Iris pigment epithelial cell (primary cell): ENCODE measurements around the gene RPS6KA4.
"Not testable (repeated sequence)": the region's sequence is repeated elsewhere in the genome, so short reads cannot be mapped to it uniquely, and the experiment has no call there.

Experiments
- DNase-seq: peaks from one replicate; pipeline ENCODE4 v3.0.0-alpha.2; 2011; ENCODE audit warnings: low read depth

Gene RPS6KA4

GRCh38 chr11:64385945-64386704 is 27.2 kb downstream of the RPS6KA4 start:
- DNase-seq: peak; percentile 21

DNA sequence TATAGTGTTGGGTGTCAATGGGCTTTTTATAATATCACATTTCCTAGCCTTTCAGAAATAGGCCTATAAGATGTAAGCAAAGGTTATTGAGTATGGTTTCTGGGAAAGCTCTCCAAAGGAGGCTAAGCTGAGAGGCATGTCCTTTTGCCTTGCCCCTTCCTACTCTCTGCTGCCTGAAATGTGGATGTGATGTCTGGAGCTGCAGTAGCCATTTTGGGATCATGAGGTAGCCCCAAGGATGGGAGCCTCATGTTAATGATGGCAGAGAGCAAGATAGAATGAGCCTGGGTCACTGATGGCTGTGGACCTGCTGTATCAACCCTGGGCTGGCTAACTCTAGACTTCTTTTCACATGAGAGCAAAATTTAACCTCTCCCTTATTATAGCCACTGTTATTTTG is 29.0 kb downstream of the RPS6KA4 start:
- no peak for DNase-seq

DNA sequence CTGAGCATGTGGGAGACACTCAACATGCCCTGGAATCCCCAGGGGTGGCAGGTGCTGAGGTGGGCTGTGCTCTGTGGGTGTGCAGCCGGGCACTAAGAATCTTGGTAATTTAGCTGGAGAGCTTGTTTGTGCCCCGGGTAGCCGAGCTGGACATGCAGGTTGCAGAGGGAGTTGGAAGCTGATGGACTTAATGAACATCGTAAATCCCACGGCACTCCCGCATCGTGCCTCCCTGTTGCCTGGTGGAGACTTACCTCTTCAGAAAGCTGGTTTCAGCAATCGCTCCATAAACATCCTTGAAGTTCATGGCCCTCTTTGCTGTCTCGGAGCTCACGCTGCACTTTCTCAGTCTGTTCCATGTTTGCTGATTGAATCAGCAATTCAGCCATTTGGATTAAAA is 29.9 kb downstream of the RPS6KA4 start:
- no peak for DNase-seq

- DNase-seq: no peak
Observed at GRCh38 chr11:64389851-64390250, 30.9 kb downstream of the RPS6KA4 start.

GRCh38 chr11:64390558-64390957 is 31.6 kb downstream of the RPS6KA4 start:
- DNase-seq: no peak

DNA sequence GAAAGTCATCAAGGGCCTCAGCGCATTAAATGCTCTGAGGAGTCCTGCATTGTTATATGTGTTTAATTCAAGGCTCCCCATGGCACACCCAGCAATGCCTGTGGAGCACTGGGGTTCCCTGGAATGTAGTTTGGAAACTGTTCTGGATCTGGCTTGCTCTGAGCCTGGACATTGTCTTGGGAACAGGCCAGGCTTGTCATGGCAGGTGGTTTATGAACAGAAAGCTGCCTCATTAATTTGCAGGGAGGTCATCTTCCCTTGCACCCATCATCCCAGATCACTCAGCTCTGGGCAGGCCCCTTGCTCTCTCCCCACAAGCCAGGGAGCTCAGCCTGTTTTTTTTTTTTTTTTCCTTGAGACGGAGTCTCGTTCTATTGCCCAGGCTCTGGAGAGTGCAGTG is 32.9 kb downstream of the RPS6KA4 start:
- DNase-seq: no peak

GRCh38 chr11:64395545-64396078 is 36.6 kb downstream of the RPS6KA4 start:
- DNase-seq: no peak

DNA sequence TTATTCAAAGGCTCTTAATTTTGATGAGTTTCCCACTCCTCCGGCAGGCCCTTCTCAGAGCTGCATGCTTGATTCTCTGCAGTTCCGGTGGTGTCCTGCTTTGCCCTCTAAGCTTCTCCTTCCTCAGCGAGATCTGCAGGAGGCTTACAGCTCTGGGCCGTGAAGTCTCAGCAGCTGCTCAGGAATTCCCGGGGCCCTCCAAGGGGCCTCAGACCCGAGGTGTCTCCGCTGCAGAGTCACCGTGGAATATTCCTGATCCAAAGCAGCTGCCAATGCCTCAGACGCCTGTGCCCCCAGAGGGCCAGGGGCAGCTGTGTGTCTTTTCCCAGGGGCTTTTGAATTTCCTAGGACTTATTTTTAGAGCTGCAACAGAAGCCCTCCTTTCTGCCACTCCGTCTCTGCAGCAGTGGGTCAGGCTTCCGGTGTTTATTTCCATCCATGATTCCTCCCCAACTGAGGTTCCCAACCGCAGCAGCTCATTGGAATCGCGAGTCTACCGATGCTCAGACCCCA is 37.2 kb downstream of the RPS6KA4 start:
- DNase-seq: peak; percentile 20

DNA sequence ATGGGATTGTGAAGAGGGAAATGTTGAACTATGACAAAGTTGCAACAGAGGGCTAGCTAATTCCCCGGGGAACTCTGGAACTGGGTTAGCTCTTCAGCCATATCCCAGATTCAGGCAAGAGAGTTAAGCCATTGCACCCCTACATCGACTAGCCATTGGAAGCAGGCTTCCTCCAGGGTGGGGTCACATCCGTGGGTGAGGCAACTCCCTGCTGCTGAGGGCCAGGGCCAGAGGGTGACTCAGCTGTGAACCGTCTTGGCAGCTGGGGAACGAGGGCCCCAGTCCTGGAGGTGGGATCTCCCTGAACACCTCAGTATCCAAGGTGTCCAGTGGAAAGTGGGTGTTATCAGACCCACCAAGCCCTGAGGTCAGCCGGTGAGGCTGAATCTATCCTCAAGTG is 41.1 kb downstream of the RPS6KA4 start:
- peak; percentile 37 for DNase-seq

GRCh38 chr11:64400667-64401066 is 41.7 kb downstream of the RPS6KA4 start:
- no peak for DNase-seq

DNA sequence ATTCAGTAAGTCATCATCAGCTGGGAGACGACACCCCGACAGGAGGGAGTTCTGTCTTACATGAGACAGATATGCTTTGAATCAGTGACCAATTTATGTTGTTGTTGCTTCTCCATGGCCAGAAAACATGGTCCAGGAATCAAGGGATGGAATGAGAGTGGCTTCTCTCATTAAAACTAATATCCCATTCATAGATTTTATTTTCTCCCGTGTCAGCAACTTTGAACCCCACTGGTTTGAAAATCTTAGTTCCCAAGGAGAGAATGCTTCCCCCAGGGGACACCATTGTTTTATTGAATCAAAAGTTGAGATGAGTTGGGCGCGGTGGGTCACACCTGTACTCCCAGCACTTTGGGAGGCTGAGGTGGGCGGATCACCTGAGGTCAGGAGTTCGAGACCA is 42.8 kb downstream of the RPS6KA4 start:
- no peak for DNase-seq

DNA sequence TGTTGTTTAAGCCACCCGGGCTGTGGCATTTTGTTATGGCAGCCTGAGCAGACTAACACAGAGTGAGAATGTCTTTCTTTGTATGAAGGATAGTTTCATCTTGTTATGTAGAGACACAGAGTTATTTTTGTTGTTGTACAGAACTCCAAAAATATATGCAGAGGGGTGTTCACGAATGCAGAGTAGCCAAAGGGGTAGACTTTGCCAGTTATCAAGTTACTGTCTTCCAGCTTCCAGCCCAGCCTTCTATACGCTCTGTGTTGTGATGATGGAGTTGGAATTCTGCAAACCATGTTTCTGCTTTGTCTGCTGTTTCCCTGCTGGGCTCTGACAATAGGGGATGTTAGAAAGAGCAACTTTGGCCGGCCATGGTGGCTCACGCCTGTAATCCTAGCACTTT is 44.1 kb downstream of the RPS6KA4 start:
- DNase-seq: no peak

- no peak for DNase-seq
Observed at GRCh38 chr11:64406221-64406946, 47.4 kb downstream of the RPS6KA4 start.

GRCh38 chr11:64407221-64407620 is 48.3 kb downstream of the RPS6KA4 start:
- no peak for DNase-seq

GRCh38 chr11:64407630-64408029 is 48.7 kb downstream of the RPS6KA4 start:
- DNase-seq: no peak

- DNase-seq: no peak
Observed at GRCh38 chr11:64409278-64409677, 50.3 kb downstream of the RPS6KA4 start.

DNA sequence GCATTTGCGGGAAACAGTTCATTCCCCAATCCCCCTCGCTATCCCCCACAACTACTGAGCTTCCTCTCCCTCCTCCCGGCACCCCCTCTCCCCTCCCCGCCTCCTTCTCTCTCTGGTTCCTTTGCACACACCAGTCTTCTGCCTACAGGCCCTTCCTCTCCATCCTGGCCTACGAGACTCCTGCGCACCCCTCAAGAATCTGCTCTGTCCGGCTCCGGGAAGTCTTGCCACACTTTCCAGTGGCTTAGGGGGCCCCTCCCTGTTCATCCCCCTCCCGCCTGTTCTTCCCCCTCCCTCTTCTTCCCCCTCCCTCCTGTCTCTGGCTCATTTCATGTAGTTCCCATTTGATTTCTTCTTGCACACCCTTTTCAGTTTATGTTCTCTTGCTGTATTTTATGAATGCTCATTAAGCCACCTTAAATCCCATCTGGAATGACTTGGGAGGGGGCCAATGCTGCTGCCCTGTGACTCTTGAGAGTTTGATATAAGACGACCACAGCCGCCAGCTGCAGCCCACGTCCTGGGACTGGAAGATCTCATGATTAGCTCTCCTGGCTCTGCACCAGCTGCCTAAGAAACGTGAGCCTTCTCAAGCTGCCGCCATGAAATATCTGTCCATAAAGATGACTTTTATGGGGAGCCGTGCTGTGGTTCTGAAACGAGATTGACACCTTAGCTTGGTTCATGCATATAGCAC is 50.9 kb downstream of the RPS6KA4 start:
- peak; percentile 21 for DNase-seq

DNA sequence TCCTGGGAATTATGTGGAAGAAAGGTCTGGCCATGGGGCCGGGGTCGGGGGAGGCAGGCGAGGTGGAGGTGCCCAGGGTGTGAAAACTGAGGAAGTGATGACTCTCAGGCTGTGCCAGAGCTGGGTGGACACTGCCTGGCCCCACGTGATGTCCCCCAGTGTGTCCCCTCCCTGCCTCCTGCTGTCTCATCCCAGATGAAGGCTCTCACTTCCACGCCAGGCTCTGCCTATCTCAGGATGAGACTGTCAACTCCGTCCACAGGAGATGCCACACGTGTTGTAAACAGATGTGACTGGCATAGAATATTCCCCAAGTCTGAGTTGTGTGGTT is 51.4 kb downstream of the RPS6KA4 start:
- DNase-seq: no peak

GRCh38 chr11:64413417-64413816 is 54.5 kb downstream of the RPS6KA4 start:
- DNase-seq: no peak

DNA sequence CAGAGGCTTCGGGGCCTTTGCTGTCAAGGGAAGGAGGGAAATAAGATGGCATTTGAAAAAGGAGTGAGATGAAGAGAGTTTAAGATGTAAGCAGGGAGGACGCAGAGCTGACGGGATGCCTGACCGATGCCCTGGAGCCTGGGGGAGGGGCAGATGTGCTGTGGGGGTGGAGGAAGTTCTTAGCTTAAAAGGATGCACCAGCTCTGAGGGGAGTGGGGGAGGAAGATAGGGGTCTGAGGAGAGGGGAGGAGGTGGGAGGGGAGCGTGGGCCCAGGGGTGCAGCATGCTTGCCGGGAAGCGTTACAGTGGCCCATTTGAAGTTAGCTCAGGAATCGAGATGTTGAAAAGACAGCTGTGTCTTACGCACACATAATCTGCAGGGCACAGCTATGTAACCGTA is 56.3 kb downstream of the RPS6KA4 start:
- no peak for DNase-seq

DNA sequence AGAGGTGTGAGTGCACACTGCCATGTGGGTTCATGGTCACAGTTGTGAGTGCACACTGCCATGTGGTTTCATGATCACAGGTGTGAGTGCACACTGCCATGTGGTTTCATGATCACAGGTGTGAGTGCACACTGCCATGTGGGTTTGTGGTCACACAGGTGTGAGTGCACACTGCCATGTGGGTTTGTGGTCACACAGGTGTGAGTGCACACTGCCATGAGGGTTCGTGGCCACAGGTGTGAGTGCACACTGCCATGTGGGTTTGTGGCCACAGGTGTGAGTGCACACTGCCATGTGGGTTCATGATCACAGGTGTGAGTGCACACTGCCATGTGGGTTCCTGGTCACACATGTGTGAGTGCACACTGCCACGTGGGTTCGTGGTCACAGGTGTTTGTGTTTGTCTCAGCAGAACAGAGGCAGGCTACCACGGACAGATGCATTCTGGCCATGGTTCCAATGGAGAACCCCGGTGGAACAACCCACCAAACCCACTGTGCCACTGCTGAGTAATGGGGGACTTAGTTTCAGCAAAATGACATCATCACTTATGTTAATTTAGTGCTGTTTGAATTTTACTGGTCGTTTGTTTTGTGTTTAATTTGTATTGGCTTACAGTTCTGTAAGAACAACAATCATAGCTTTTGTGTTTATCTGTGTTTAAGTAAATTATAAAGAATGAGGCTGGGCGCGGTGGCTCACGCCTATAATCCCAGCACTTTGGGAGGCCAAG is 57.2 kb downstream of the RPS6KA4 start:
- DNase-seq: no peak

GRCh38 chr11:64418233-64418632 is 59.3 kb downstream of the RPS6KA4 start:
- DNase-seq: not testable (repeated sequence)
